OCI-M2 (cell line): ENCODE results near the gene SLC29A2.

Experiments used
- DNase-seq: peaks from one replicate; lab custom pipeline; 2025; ENCODE audit not compliant: unreplicated experiment; lab: John Stamatoyannopoulos, UW

The SLC29A2 gene

GRCh38 chr11:66371627-66372415 lies at the start of gene SLC29A2:
TSS of gene SLC29A2 (minus strand) at chr11:66371760. CDS start at chr11:66371591, 169 bp downstream.
- no peak for DNase-seq

- DNase-seq = no peak
Observed at GRCh38 chr11:66420671-66421476, 49.3 kb upstream of the SLC29A2 start, which contains the start of gene NPAS4. TSS of gene NPAS4 (plus strand) at chr11:66421035. CDS start at chr11:66421180, 145 bp downstream.

GRCh38 chr11:66419825-66420224 lies 48.3 kb upstream of the SLC29A2 start:
- no peak for DNase-seq

GRCh38 chr11:66418986-66419308 lies 47.4 kb upstream of the SLC29A2 start:
- DNase-seq = no peak

GRCh38 chr11:66418168-66418985 lies 46.8 kb upstream of the SLC29A2 start:
- DNase-seq = no peak

- no peak for DNase-seq
Observed at GRCh38 chr11:66417000-66417399, 45.4 kb upstream of the SLC29A2 start.

GRCh38 chr11:66415423-66415822 lies 43.9 kb upstream of the SLC29A2 start:
- no peak for DNase-seq

- DNase-seq = no peak
Observed at GRCh38 chr11:66414120-66414934, 42.8 kb upstream of the SLC29A2 start.

- no peak for DNase-seq
Observed at GRCh38 chr11:66413167-66413566, 41.6 kb upstream of the SLC29A2 start.

- DNase-seq = no peak
Observed at GRCh38 chr11:66412110-66412509, 40.5 kb upstream of the SLC29A2 start.

- no peak for DNase-seq
Observed at GRCh38 chr11:66411323-66411722, 39.8 kb upstream of the SLC29A2 start.

- DNase-seq = no peak
Observed at GRCh38 chr11:66410191-66410590, 38.6 kb upstream of the SLC29A2 start.

- DNase-seq = no peak
Observed at GRCh38 chr11:66409226-66409625, 37.7 kb upstream of the SLC29A2 start.

- DNase-seq = peak; percentile 25
Observed at GRCh38 chr11:66408488-66409214, 37.1 kb upstream of the SLC29A2 start.

- DNase-seq = no peak
Observed at GRCh38 chr11:66407651-66408050, 36.1 kb upstream of the SLC29A2 start.

GRCh38 chr11:66393954-66394353 lies 22.4 kb upstream of the SLC29A2 start:
- DNase-seq = no peak

- DNase-seq = no peak
Observed at GRCh38 chr11:66391322-66391721, 19.8 kb upstream of the SLC29A2 start.

GRCh38 chr11:66388780-66389386 lies 17.3 kb upstream of the SLC29A2 start:
- no peak for DNase-seq
